IMR-90 (cell line): ENCODE data around the gene HOXD10. TPM values are rescaled to one million over a fixed set of nuclear protein-coding genes. Genes with fewer than 3 reads are reported as not detected.

Experiments used
- ATAC-seq: fragments of 200-7000 bp; cut with Tn5 transposase; 2 replicates; pipeline ENCODE4 v1.9.1; 2020; ENCODE audit warnings: low read depth, mild to moderate bottlenecking, moderate library complexity
- BruUV-seq: library from RNA; stranded (reverse); fragments of 400-500 nt; replicated peaks from 2 replicates; lab custom pipeline; 2021; lab: Mats Ljungman, UMichigan
- CTCF ChIA-PET: fragments of 300-600 bp; formaldehyde crosslinking; extraction: SDS; loops from one replicate; lab custom pipeline; 2021; ENCODE audit warnings: antibody characterized with exemption; lab: Yijun Ruan, JAX
- POLR2A ChIA-PET: fragments of 300-600 bp; sonication (Branson Sonifier 250); formaldehyde crosslinking; loops from one replicate; lab custom pipeline; 2022; ENCODE audit warnings: antibody characterized with exemption; ENCODE audit not compliant: unreplicated experiment; lab: Charles Lee
- DNase-seq: peaks from one replicate; pipeline ENCODE4 v3.0.0; 2013
- H2AFZ ChIP-seq: replicated peaks from 2 replicates; pipeline ENCODE3; 2013; ENCODE audit warnings: low read length, mild to moderate bottlenecking; ENCODE audit not compliant: poor library complexity
- H2AK5ac ChIP-seq: 2 replicates; pipeline ENCODE4 v1.6.1; 2013; ENCODE audit warnings: low read depth, low read length, inconsistent platforms
- H2AK9ac ChIP-seq: replicated peaks from 2 replicates; pipeline ENCODE3; 2013; ENCODE audit warnings: mild to moderate bottlenecking, low read depth, low read length, moderate library complexity; ENCODE audit not compliant: poor library complexity
- H2BK120ac ChIP-seq: 2 replicates; pipeline ENCODE4 v1.6.1; 2013; ENCODE audit warnings: low read depth, low read length, inconsistent platforms
- H2BK15ac ChIP-seq: 3 replicates; pipeline ENCODE4 v1.6.1; 2013; ENCODE audit warnings: low read depth, low read length, inconsistent platforms
- H2BK20ac ChIP-seq: 2 replicates; pipeline ENCODE4 v1.6.1; 2013; ENCODE audit warnings: low read depth, mild to moderate bottlenecking, inconsistent platforms, low read length, moderate library complexity
- H2BK5ac ChIP-seq: 2 replicates; pipeline ENCODE4 v1.6.1; 2013; ENCODE audit warnings: mild to moderate bottlenecking, low read depth, low read length, inconsistent platforms; ENCODE audit not compliant: poor library complexity, severe bottlenecking
- H3K14ac ChIP-seq: replicated peaks from 2 replicates; pipeline ENCODE4 v1.6.1; 2013; ENCODE audit warnings: low read depth, low read length, inconsistent platforms
- H3K18ac ChIP-seq: 2 replicates; pipeline ENCODE4 v1.6.1; 2013; ENCODE audit warnings: low read depth, low read length, control low read depth
- H3K23ac ChIP-seq: 2 replicates; pipeline ENCODE4 v1.6.1; 2013; ENCODE audit warnings: low read depth, low read length, inconsistent platforms
- H3K27ac ChIP-seq: 2 replicates; pipeline ENCODE4 v1.5.1; 2013; ENCODE audit warnings: mild to moderate bottlenecking, control low read depth, low read length; ENCODE audit not compliant: insufficient read depth
- H3K27me3 ChIP-seq: 2 replicates; pipeline ENCODE4 v1.6.1; 2013; ENCODE audit warnings: low read length; ENCODE audit not compliant: control insufficient read depth, insufficient read depth
- H3K36me3 ChIP-seq: 2 replicates; pipeline ENCODE4 v1.6.1; 2013; ENCODE audit warnings: low read length, mixed read lengths; ENCODE audit not compliant: control insufficient read depth, insufficient read depth
- H3K4ac ChIP-seq: 2 replicates; pipeline ENCODE4 v1.6.1; 2013; ENCODE audit warnings: low read depth, low read length, inconsistent platforms
- H3K4me1 ChIP-seq: 2 replicates; pipeline ENCODE4 v1.6.1; 2013; ENCODE audit warnings: low read length, mixed read lengths; ENCODE audit not compliant: control insufficient read depth, insufficient read depth
- H3K4me2 ChIP-seq: 2 replicates; pipeline ENCODE4 v1.6.1; 2013; ENCODE audit warnings: low read depth, mild to moderate bottlenecking, control low read depth, low read length, moderate library complexity
- H3K4me3 ChIP-seq: 2 replicates; pipeline ENCODE4 v1.5.1; 2013; ENCODE audit warnings: low read depth, mild to moderate bottlenecking, control low read depth, low read length, moderate library complexity; ENCODE audit not compliant: insufficient read depth
- H3K56ac ChIP-seq: 2 replicates; pipeline ENCODE4 v1.6.1; 2013; ENCODE audit warnings: low read length, inconsistent platforms; ENCODE audit not compliant: insufficient read depth; ENCODE audit errors: extremely low read depth
- H3K79me1 ChIP-seq, 2 experiments: 2 replicates each; pipeline ENCODE4 v1.6.1; 2013; ENCODE audit warnings: low read length in 2 of 2, inconsistent platforms in 1 of 2, low read depth in 1 of 2
- H3K9ac ChIP-seq: 2 replicates; pipeline ENCODE4 v1.6.1; 2013; ENCODE audit warnings: low read depth, low read length, control low read depth
- H3K9me1 ChIP-seq: 2 replicates; pipeline ENCODE4 v1.6.1; 2013; ENCODE audit warnings: low read length, inconsistent platforms; ENCODE audit not compliant: insufficient read depth
- H3K9me3 ChIP-seq: 2 replicates; pipeline ENCODE4 v1.6.1; 2013; ENCODE audit warnings: low read length; ENCODE audit not compliant: control insufficient read depth, insufficient read depth
- H4K20me1 ChIP-seq: 2 replicates; pipeline ENCODE4 v1.6.1; 2013; ENCODE audit warnings: low read length, inconsistent platforms; ENCODE audit not compliant: insufficient read depth
- H4K5ac ChIP-seq: 2 replicates; pipeline ENCODE4 v1.6.1; 2013; ENCODE audit warnings: mild to moderate bottlenecking, low read depth, low read length, control low read depth
- H4K8ac ChIP-seq, 2 experiments: 2 replicates each; pipeline ENCODE4 v1.6.1; 2013; ENCODE audit warnings: low read depth in 2 of 2, low read length in 2 of 2, control low read depth in 1 of 2, inconsistent platforms in 1 of 2
- H4K91ac ChIP-seq: 2 replicates; pipeline ENCODE4 v1.6.1; 2013; ENCODE audit warnings: low read depth, low read length, inconsistent platforms; ENCODE audit not compliant: insufficient read depth
- BHLHE40 ChIP-seq: fragments of 150-350 bp; IDR thresholded peaks from 2 replicates; pipeline ENCODE4 v1.6.1; 2016; ENCODE audit warnings: mild to moderate bottlenecking, low read depth, low read length
- CTCF ChIP-seq: conservative IDR thresholded peaks from 2 replicates; pipeline ENCODE4 v1.5.1; 2012; ENCODE audit warnings: mild to moderate bottlenecking, low read depth, low read length, improper control_type of control experiment
- WGBS, 2 experiments: methylation state at CpG; one replicate each; pipeline versions ENCODE4 v1.1.5 to v1.1.7; 2013; ENCODE audit warnings: missing lambda C conversion rate in 2 of 2; ENCODE audit not compliant: insufficient read length in 1 of 2; ENCODE audit errors: extremely low coverage in 2 of 2; 5-methylcytosine and 5-hydroxymethylcytosine counted together
- dilution Hi-C: fragments of 300-500 bp; cut with HindIII; formaldehyde crosslinking; loops from one replicate; pipeline ENCODE4 v1.14.3; 2018; ENCODE audit warnings: low sequenced_read_pairs; ENCODE audit not compliant: unreplicated experiment
- in situ Hi-C: fragments of 300-500 bp; cut with MboI; formaldehyde crosslinking; loops from 3 replicates; pipeline ENCODE4 v1.14.3; 2019; ENCODE audit warnings: low sequenced_read_pairs, inconsistent platforms, mixed read lengths
- intact Hi-C: fragments of 100-400 bp; cut with micrococcal nuclease; formaldehyde crosslinking; loops from 2 replicates; pipeline ENCODE4 v1.10.0; 2022
- polyA plus RNA-seq, 3 experiments: library from polyadenylated mRNA; depleted of rRNA; stranded (reverse); fragments of >200 nt; gene quantifications; 2 replicates each; pipeline ENCODE4 v1.2.3, GENCODE V29; 2012; ENCODE audit warnings: low replicate concordance in 1 of 3
- total RNA-seq: library from RNA; depleted of rRNA; stranded (reverse); fragments of >200 nt; gene quantifications from 2 replicates; pipeline ENCODE4 v1.2.3, GENCODE V29; 2012

HOXD10 gene
- total and polyA plus RNA-seq, 2 of the 4 experiments (the other 2 are of a cell fraction) = not detected

DNA sequence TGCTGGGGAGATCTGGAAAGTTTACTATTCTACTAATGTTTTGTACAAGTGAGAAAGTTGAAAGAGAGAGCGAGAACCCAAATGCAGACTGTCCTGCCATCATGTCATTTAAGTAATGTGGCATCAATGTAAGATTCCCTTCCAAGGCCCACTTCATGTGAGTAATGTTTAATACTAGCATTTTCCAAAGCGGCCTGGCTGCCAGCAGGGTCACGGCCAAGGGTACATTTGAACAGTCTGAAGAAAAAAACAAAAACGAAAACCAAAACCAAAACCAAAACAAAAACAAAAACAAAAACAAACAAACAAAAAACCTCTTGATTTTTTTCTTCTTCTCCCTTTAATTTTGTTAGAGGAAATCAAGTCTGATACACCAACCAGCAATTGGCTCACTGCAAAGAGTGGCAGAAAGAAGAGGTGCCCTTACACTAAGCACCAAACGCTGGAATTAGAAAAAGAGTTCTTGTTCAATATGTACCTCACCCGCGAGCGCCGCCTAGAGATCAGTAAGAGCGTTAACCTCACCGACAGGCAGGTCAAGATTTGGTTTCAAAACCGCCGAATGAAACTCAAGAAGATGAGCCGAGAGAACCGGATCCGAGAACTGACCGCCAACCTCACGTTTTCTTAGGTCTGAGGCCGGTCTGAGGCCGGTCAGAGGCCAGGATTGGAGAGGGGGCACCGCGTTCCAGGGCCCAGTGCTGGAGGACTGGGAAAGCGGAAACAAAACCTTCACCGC, 2.2 kb downstream of the HOXD10 start:
- no TSS peak for BruUV-seq
- peaks cover 15% of the 10 kb centered on the region for H3K9me3 ChIP-seq
- ATAC-seq = no peak
- H2AK9ac ChIP-seq = no peak overlapping the region
- H3K56ac ChIP-seq = no peak overlapping the region
- H3K4me2 ChIP-seq = no peak overlapping the region
- H3K9ac ChIP-seq = no peak overlapping the region
- H2BK5ac ChIP-seq = no peak overlapping the region
- POLR2A ChIA-PET = no interaction called here
- H3K23ac ChIP-seq = no peak overlapping the region
- H3K9me1 ChIP-seq = no peaks in the 10 kb centered on the region
- no peak for DNase-seq
- H3K36me3 ChIP-seq = no peaks in the 10 kb centered on the region
- no peak overlapping the region for H3K4me3 ChIP-seq
- H4K20me1 ChIP-seq = no peaks in the 10 kb centered on the region; the same call in 1 of the 2 replicates
- 2% methylated on average over 13 of the region's 24 CpGs; no CpG with 5 or more reads in 1 of the 2 experiments for WGBS, 2 experiments
- H2AFZ ChIP-seq = no peak overlapping the region
- no peak overlapping the region for H2AK5ac ChIP-seq
- peaks cover 95% of the 10 kb centered on the region for H3K27me3 ChIP-seq
- H3K27ac ChIP-seq = no peak overlapping the region
- no peak overlapping the region for H4K8ac ChIP-seq
- CTCF ChIA-PET = no interaction called here
- no peak overlapping the region for H2BK15ac ChIP-seq
- no peak overlapping the region for H4K91ac ChIP-seq
- H3K4ac ChIP-seq = no peak overlapping the region
- no peak overlapping the region for H2BK120ac ChIP-seq
- H2BK20ac ChIP-seq = no peak overlapping the region
- in situ Hi-C loops = no loop called here
- H3K18ac ChIP-seq = no peak overlapping the region
- H3K4me1 ChIP-seq = no peaks in the 10 kb centered on the region
- TF ChIP-seq CTCF = peak; percentile 19; the same call in 1 of the 2 replicates
- no peak for TF ChIP-seq BHLHE40
- dilution Hi-C loops = no loop called here
- H3K14ac ChIP-seq = no peak overlapping the region
- no peak overlapping the region for H4K5ac ChIP-seq
- intact Hi-C loops = no loop called here
- H3K79me1 ChIP-seq = no peaks in the 10 kb centered on the region
